Inflammatory macrophage (primary cell): ENCODE measurements around the gene HS2ST1.

Experiments used
- DNase-seq, 2 donors: peaks; one replicate each; pipeline ENCODE4 v3.0.0-alpha.2; 2020 to 2022

The HS2ST1 gene

GRCh38 chr1:87074001-87074795 lies 159.8 kb downstream of the HS2ST1 start:
- no peak for DNase-seq

DNA sequence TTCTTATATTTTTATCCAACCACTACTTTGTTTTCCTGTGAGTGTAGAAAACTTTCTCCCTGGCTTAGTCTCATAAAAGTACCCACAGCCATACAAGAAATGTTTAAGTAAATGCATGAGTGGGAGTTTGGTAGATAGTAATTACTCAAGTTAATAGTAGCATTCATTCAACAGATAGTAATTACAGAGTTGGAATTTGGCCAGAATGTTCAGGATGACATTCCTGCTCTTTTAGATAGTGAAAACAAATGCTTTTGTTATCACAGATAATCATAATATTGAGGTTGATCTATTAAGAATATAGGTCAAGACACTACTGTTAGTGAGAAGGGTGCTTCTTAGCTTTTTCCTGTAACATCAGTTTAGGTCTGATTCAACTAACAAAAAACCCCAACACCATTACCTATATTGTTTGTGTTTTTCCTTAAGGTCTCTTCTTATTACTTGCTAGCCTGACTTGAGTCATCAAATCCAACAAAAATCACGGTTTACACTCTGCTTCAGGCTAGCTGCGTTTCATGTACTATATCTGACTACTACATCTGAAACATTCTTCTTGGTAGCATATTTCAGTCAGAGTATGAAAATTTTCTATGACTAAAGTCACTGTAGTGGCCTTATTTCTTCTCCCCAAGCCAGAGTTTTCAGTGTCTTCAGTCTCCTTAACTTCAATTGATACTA lies 163.7 kb downstream of the HS2ST1 start:
- no peak for DNase-seq

DNA sequence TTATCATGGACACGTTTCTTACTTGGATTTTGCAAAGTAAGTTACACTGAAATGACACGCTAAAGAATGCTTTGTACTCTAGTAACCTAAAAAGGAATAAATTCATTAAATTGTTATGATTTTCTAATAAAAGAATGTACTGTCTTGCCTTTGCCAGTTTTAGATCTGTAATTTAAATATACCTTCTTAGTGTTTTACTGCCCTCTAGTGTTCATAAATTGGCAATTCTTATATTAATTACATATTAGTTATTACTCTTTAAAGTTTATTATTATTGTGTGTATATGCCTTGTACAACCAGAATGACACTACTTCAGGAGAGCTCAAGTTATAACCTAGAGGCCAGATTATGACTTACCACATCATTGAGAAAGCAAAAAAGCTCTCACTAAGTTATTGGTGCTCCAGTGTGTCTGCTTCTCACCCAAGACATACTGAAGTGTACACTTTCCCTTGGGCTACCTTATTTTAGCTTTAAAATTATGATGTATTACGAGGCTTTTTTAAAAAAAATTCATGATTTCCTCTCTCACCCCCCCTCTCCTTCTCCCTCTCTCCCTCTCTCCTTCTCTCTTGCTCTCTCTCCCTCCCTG lies 169.9 kb downstream of the HS2ST1 start:
- peak in 1 of 2 donors; percentile 62 for DNase-seq

GRCh38 chr1:87086120-87086519 lies 171.7 kb downstream of the HS2ST1 start:
- no peak for DNase-seq

DNA sequence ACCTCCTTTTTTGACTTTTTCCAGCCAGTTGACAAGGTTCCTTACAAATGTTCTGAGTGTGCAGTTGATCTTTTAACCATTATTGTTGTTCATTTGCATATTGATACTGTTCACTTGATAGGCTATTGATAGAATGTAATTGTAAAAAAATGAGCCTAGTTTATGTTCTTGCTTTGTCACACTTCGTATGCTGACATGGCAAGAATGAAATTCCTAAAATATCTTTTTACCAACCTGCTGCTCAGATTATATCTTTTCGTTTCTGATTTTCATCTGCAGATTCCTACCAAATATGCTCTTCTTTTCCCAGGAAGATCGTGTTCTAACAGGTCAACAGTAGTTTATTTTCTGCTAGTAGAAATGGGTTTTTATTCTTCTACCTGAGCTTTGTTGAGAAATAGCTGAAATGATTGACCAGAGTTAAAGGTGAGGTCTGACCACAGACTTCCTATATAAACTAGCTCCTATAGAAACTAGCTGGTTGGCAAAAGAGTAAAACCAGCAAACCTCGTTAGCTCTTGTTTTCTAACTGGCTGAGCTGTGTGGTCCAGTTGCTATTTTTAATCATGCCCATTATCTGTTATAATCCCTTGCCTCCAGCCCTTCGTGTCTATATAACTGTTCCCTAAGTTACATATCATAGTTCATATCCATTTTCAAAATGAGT lies 174.8 kb downstream of the HS2ST1 start:
- no peak for DNase-seq

- no peak for DNase-seq
Measured at GRCh38 chr1:87089823-87090222, 175.4 kb downstream of the HS2ST1 start.

GRCh38 chr1:87091425-87091824 lies 177.0 kb downstream of the HS2ST1 start:
- DNase-seq = no peak

GRCh38 chr1:87092846-87093245 lies 178.4 kb downstream of the HS2ST1 start:
- no peak for DNase-seq

GRCh38 chr1:87093286-87093685 lies 178.9 kb downstream of the HS2ST1 start:
- no peak for DNase-seq

- DNase-seq = no peak
Measured at GRCh38 chr1:87094238-87094637, 179.8 kb downstream of the HS2ST1 start.

- no peak for DNase-seq
Measured at GRCh38 chr1:87100271-87100670, 185.8 kb downstream of the HS2ST1 start.

- no peak for DNase-seq
Measured at GRCh38 chr1:87103074-87103473, 188.6 kb downstream of the HS2ST1 start.

DNA sequence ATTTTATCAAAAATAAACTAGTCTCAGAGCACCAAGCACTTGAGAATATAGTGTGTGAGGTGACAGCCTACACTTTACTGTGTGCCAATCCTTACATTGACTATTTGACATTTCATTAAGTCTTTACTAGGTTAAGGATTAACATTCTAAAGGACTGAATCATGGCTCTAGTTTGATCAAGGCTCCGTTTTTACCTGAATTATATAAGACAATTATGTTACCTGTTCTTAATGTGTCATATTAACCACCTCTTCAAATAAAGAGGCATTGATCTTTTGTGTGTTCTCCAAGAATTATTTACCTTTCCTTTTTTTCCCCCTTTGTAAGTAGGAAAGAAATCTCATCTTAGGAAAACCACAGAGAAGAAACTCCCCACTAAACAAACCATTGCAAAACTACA lies 189.7 kb downstream of the HS2ST1 start:
- DNase-seq = no peak

GRCh38 chr1:87104945-87105344 lies 190.5 kb downstream of the HS2ST1 start:
- DNase-seq = no peak

GRCh38 chr1:87106144-87106543 lies 191.7 kb downstream of the HS2ST1 start:
- no peak for DNase-seq

- no peak for DNase-seq
Measured at GRCh38 chr1:87106867-87107266, 192.4 kb downstream of the HS2ST1 start.

DNA sequence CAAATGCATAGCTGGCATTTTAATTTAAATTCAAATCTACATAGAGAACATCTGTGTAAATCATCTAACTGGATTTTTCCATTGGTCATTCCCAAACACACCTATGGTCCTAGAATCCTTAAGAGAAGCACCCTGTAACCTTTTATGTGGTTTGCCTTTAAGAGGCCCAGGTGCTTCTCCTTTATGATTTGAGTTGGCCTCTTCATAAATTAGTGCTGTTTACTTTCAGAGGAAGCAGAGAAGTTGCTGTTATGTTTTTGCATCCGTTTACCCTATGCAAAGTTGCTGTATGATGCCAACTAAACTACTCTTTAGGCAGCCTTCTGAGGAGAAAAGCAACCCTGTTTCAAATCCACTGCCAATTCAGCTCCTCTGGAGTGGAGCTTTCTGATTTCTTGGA lies 193.8 kb downstream of the HS2ST1 start:
- DNase-seq = no peak

GRCh38 chr1:87108814-87109411 lies 194.5 kb downstream of the HS2ST1 start:
- DNase-seq = no peak

DNA sequence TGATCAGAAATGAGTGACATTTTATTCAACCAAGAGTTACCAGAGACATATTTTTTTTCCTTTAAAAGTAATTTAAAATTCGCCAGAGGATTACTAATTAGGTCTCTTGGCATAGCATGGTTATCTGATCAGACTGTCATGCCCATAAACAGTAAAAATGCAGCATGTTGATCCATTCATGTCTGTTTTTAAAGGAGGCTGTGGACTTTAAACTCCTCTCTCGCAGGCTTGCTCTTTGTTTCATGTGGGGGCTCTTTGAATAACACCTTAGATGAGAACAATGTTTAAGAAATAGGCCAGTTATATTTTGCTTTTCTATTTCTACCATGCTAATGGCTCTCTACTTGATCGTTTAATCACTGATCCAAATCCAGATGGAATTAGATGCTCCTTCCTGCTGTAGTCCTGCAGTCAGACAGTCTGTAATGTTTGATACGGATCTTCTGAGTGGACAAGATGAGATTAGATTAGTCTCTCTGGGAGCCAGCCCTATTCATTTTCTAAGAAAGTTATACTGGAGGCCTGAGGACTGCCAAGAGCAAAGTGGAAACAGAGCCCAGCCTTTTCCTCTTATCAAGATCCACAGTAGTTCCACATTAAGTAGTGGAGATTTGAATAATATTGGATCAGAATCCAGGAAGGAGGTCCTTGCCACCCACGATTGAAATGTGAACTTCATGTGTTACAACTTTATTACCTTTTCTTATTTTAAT lies 197.4 kb downstream of the HS2ST1 start:
- DNase-seq = no peak

DNA sequence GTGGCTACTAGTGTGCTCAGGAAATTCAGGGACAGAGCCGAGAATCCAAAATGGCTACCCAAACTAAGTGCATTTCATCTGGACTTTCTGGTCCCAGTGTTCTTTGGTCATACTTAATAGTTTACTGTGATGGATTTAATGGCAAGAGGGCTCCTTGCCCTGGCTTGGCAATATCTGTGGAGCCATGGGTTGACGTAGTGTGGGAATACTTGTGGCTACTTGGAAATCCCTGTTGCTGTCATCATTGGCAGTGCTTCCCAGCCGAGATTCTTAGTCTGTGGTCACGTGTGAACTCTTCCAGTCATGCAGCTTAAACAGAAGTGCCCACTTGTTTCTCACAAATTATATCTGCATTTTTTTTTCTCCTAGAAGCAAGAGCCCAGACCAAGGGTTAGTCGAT lies 198.9 kb downstream of the HS2ST1 start:
- DNase-seq = no peak

GRCh38 chr1:87115317-87115890 lies 201.0 kb downstream of the HS2ST1 start:
- no peak for DNase-seq

- no peak for DNase-seq
Measured at GRCh38 chr1:87115891-87116290, 201.5 kb downstream of the HS2ST1 start.
